Endodermal cell (in vitro differentiated cells): ENCODE results near the gene CCDC192. TPM values are rescaled to one million over a fixed set of nuclear protein-coding genes. Genes with fewer than 3 reads are reported as not detected.
A peak's percentile ranks its signal among the peaks of the same experiment; 100 is the strongest.

ENCODE experiments used
- DNase-seq: peaks from one replicate; pipeline ENCODE4 v3.0.0-alpha.2; 2017
- H3K27ac ChIP-seq: 2 replicates; pipeline ENCODE4 v1.5.1; 2013; ENCODE audit warnings: mild to moderate bottlenecking, low read depth, low read length, moderate library complexity
- H3K27me3 ChIP-seq: 2 replicates; pipeline ENCODE4 v1.6.1; 2013; ENCODE audit warnings: mild to moderate bottlenecking, low read length, moderate library complexity; ENCODE audit not compliant: insufficient read depth, control insufficient read depth, poor library complexity, severe bottlenecking
- H3K36me3 ChIP-seq: 2 replicates; pipeline ENCODE4 v1.7.0; 2013; ENCODE audit warnings: mild to moderate bottlenecking, low read length, moderate library complexity; ENCODE audit not compliant: control insufficient read depth, insufficient read depth
- H3K4me1 ChIP-seq: one replicate; pipeline ENCODE4 v1.7.0; 2013; ENCODE audit warnings: low read length; ENCODE audit not compliant: control insufficient read depth, insufficient read depth
- H3K4me3 ChIP-seq: 2 replicates; pipeline ENCODE4 v1.5.1; 2013; ENCODE audit warnings: mild to moderate bottlenecking, low read length, moderate library complexity
- H3K9ac ChIP-seq: 2 replicates; pipeline ENCODE4 v1.6.1; 2013; ENCODE audit warnings: mild to moderate bottlenecking, low read length, moderate library complexity; ENCODE audit not compliant: poor library complexity, severe bottlenecking; ENCODE audit errors: extremely low read depth
- H3K9me3 ChIP-seq: 2 replicates; pipeline ENCODE4 v1.6.1; 2013; ENCODE audit warnings: mild to moderate bottlenecking, low read length, moderate library complexity; ENCODE audit not compliant: control insufficient read depth
- H3K27ac Mint-ChIP-seq: 2 replicates; pipeline ENCODE4 v1.8.0; 2020; ENCODE audit warnings: mixed read lengths
- H3K27me3 Mint-ChIP-seq: 2 replicates; pipeline ENCODE4 v1.8.0; 2021; ENCODE audit warnings: mild to moderate bottlenecking, mixed read lengths; ENCODE audit not compliant: insufficient read depth
- H3K36me3 Mint-ChIP-seq: 2 replicates; pipeline ENCODE4 v1.8.0; 2020; ENCODE audit warnings: low read depth, mixed read lengths
- H3K4me1 Mint-ChIP-seq: 2 replicates; pipeline ENCODE4 v1.8.0; 2020; ENCODE audit warnings: mixed read lengths
- H3K4me3 Mint-ChIP-seq: 2 replicates; pipeline ENCODE4 v1.8.0; 2020; ENCODE audit warnings: mild to moderate bottlenecking, moderate library complexity, mixed read lengths
- H3K9me3 Mint-ChIP-seq: 2 replicates; pipeline ENCODE4 v1.8.0; 2020; ENCODE audit warnings: mild to moderate bottlenecking, mixed read lengths
- WGBS, 2 experiments: methylation state at CpG; one replicate each; pipeline versions ENCODE4 v1.1.5 to v1.1.7; 2013; ENCODE audit warnings: missing lambda C conversion rate in 2 of 2, mixed read lengths in 1 of 2; ENCODE audit not compliant: insufficient coverage in 1 of 2, insufficient read length in 1 of 2; 5-methylcytosine and 5-hydroxymethylcytosine counted together
- long read RNA-seq, 4 experiments: library from polyadenylated mRNA in 2 of 4; library from RNA in 1 of 4; library from capped mRNA in 1 of 4; stranded (forward) in 3 of 4; unstranded in 1 of 4; transcript quantifications; one replicate each; pipeline ENCODE4 v2.0.0, GENCODE V29; 2020 to 2021; ENCODE audit warnings: inconsistent platforms in 1 of 4
- polyA plus RNA-seq, 2 experiments: library from polyadenylated mRNA; stranded (reverse); fragments of 50-300 nt; gene quantifications; one replicate each; pipeline ENCODE4 v1.2.3, GENCODE V29; 2013
- total RNA-seq, 2 donors: library from RNA; stranded (reverse); fragmentation: NEBNext Ultra II Directional in 1 of 2; extraction: Animal tissue kit (Norgen Biotek cat#: 25700) in 1 of 2; gene quantifications; 2 replicates in 1 of 2; 3 replicates in 1 of 2; pipeline ENCODE4 v1.2.1, GENCODE V29; 2021
- TF ChIP-seq, protein P1 (sequence below): fragments of 200-600 bp; sonication (generic); conservative IDR thresholded peaks from 2 replicates; pipeline ENCODE4 v1.5.0; 2021; ENCODE audit warnings: antibody characterized with exemption, mild to moderate bottlenecking

Gene CCDC192, protein sequence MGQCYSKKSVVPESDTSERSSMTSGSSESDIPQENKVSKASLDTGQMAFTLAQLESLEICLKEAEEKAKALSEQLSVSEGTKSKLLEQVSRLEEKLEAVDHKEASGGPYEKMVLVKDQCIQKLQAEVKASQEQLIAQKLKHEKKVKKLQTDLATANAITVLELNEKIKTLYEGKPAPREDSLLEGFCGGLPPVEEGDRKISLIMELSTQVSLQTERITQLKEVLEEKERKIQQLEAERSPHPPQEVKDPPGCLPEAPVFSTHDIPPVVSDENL
- 1 to 10 TPM in 1 of 2 donors, under 1 TPM in 1; 0.48 to 1.3 TPM for total RNA-seq
- polyA plus RNA-seq (2013, experiment 1 of 2): not detected
- not detected for polyA plus RNA-seq (2013, experiment 2 of 2)
- long read RNA-seq, experiment 1, partial matches to known transcripts: 0 of 1 reads
- long read RNA-seq, experiment 1, other reads (novel, unspliced or antisense): 1 of 1 reads
- long read RNA-seq, experiment 2: 0 reads
- long read RNA-seq, experiment 3: 0 reads
- long read RNA-seq, experiment 4, partial matches to known transcripts: 0 of 2 reads
- long read RNA-seq, experiment 4, other reads (novel, unspliced or antisense): 2 of 2 reads

DNA sequence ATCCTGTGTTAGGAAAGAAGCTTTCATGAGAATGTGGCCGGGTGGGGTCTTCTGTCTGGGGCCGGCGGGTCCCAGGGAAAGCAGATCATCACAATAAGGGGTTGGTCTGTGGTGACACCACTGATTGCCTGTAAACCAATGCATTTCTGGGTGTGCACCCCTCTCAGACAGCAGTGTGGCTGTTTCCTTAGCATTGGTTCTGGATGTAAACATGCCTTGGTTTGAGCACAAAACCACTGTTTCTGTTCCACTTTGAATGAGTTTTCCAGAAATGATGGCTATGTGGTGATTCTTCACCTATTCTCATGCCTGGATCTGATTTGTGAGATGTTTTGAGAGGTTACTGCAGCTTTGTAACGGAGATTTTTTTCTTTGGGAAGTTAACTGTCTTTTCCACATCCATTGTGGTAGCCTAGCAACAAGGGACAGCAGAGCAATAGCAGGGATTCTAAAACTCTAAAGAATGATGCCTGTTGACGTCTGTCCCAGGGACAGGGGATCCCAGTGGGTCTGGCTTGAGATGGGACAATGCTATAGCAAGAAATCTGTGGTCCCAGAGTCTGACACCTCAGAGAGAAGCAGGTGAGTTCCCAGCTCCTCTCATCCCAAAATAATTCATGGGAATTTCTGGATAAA is at the start of gene CCDC192:
Gene CCDC192, plus strand, starts transcription at position 466 of the 636 bp plus-strand sequence. Its CDS starts 55 bp downstream, at position 521.
- TF ChIP-seq, protein P1, sequence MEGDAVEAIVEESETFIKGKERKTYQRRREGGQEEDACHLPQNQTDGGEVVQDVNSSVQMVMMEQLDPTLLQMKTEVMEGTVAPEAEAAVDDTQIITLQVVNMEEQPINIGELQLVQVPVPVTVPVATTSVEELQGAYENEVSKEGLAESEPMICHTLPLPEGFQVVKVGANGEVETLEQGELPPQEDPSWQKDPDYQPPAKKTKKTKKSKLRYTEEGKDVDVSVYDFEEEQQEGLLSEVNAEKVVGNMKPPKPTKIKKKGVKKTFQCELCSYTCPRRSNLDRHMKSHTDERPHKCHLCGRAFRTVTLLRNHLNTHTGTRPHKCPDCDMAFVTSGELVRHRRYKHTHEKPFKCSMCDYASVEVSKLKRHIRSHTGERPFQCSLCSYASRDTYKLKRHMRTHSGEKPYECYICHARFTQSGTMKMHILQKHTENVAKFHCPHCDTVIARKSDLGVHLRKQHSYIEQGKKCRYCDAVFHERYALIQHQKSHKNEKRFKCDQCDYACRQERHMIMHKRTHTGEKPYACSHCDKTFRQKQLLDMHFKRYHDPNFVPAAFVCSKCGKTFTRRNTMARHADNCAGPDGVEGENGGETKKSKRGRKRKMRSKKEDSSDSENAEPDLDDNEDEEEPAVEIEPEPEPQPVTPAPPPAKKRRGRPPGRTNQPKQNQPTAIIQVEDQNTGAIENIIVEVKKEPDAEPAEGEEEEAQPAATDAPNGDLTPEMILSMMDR: no peak
- H3K4me1 ChIP-seq: peaks cover 12% of the 10 kb centered on the region
- Mint-ChIP-seq H3K27me3 (peaks cover 11% of the 10 kb centered on the region), H3K4me1 (peaks cover 37% of the 10 kb centered on the region), H3K27ac (no peak within 1 kb of the TSS), H3K4me3 (no peak within 1 kb of the TSS), H3K36me3 (no peaks in the 10 kb centered on the region), H3K9me3 (no peaks in the 10 kb centered on the region)
- no peak within 1 kb of the TSS for H3K9ac ChIP-seq
- no peak for DNase-seq
- H3K4me3 ChIP-seq: no peak within 1 kb of the TSS
- WGBS, 2 experiments: 64 to 83% methylated on average over 4 to 5 of the region's 5 CpGs
- peak within 1 kb of the TSS; percentile 58 for H3K27ac ChIP-seq
- no peaks in the 10 kb centered on the region for H3K9me3 ChIP-seq
- no peaks in the 10 kb centered on the region for H3K36me3 ChIP-seq
- H3K27me3 ChIP-seq: peaks cover 7% of the 10 kb centered on the region

DNA sequence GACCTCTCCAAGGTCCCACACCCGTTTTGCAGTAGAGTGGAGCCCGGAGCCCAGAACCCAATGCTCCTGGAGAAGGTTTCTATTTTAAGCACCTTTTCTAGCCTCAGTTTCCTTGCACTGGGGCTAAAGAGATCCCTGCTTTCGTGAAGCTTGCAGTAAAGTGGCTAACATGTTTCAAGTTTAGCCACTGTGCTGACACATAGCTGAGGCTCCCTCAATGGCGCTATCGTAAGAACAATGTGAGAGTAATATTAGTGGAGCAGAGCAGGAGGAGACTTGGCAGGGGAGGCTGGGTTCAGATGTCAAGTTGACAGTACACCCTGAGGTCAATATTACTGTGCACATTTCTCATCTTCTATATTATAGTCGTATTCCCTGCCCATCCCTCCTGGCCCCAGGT is 46.4 kb upstream of the CCDC192 start:
- 90 to 93% methylated on average over 6 of the region's 6 CpGs for WGBS, 2 experiments
- Histone ChIP-seq H3K27ac (no peak overlapping the region), H3K9me3 (no peaks in the 10 kb centered on the region), H3K36me3 (no peaks in the 10 kb centered on the region), H3K4me3 (no peak overlapping the region), H3K27me3 (no peaks in the 10 kb centered on the region), H3K4me1 (no peaks in the 10 kb centered on the region), H3K9ac (no peak overlapping the region)
- TF ChIP-seq, protein P1: no peak
- DNase-seq: no peak
- Mint-ChIP-seq H3K27ac (no peak overlapping the region), H3K9me3 (no peaks in the 10 kb centered on the region), H3K4me3 (no peak overlapping the region), H3K36me3 (no peaks in the 10 kb centered on the region), H3K27me3 (no peaks in the 10 kb centered on the region), H3K4me1 (peaks cover 2% of the 10 kb centered on the region)

DNA sequence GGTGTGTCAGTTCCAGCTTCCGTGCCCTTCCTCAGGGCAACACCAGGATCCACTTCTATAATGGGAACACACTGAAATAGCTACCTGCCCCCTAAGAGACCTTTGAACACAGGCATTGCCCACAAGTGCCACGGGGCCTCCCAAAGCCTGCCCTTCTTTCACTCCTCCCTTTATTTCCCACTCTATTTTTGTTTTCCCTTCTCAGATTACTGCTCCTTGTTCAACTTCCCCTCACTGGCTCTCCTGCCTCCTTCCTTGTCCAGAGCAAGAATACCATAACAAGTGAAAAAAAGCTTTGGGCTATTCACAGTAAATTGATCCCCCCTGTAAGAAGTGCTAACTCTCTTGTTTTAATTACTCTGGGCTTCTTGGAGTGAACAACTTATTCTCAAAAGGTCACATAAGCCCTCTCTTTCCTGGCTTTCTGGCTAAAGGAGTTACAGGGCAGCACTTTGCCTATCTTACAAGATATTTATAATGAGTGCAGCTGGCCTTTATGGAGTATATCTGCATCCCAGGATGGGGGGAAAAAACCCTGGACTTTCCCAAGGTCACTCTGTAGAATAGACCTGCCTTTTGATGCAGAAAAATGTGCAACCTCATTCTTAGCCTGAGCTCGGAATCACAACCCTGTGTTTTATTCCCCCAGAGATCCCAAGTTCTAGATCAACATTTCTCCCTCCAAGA is 43.0 kb upstream of the CCDC192 start:
- Mint-ChIP-seq H3K4me3 (no peak overlapping the region), H3K36me3 (no peaks in the 10 kb centered on the region), H3K27me3 (no peaks in the 10 kb centered on the region), H3K4me1 (peaks cover 2% of the 10 kb centered on the region), H3K9me3 (no peaks in the 10 kb centered on the region), H3K27ac (no peak overlapping the region)
- no peak overlapping the region for H3K4me3 ChIP-seq
- no peaks in the 10 kb centered on the region for H3K27me3 ChIP-seq
- TF ChIP-seq, protein P1: no peak
- WGBS, 2 experiments: 77 to 85% methylated on average over 1 to 3 of the region's 3 CpGs
- peak overlapping the region; percentile 25 for H3K27ac ChIP-seq
- H3K36me3 ChIP-seq: no peaks in the 10 kb centered on the region
- no peak overlapping the region for H3K9ac ChIP-seq
- no peaks in the 10 kb centered on the region for H3K4me1 ChIP-seq
- H3K9me3 ChIP-seq: no peaks in the 10 kb centered on the region
- no peak for DNase-seq
